Stimulated activated CD8-positive, alpha-beta memory T cell treated with anti-CD3 and anti-CD28 coated beads, Interleukin-7, amount 100 ng/mL, for 1 hour (primary cell): ENCODE measurements around the gene LENEP.
A peak's percentile ranks its signal among the peaks of the same experiment; 100 is the strongest.

Experiments
- DNase-seq, 2 donors: peaks; one replicate each; pipeline ENCODE4 v3.0.0-alpha.2; 2020; ENCODE audit warnings: low read depth in 2 of 2

LENEP gene

GRCh38 chr1:155010211-155010918 lies 17.0 kb downstream of the LENEP start:
- no peak for DNase-seq

GRCh38 chr1:155011004-155011416 lies 17.6 kb downstream of the LENEP start:
- no peak for DNase-seq

GRCh38 chr1:155011437-155012025 lies 18.1 kb downstream of the LENEP start:
- DNase-seq, result no peak

- DNase-seq, result no peak
Observed at GRCh38 chr1:155012026-155012546, 18.7 kb downstream of the LENEP start.

GRCh38 chr1:155012776-155013602 lies 19.6 kb downstream of the LENEP start:
- DNase-seq, result no peak

GRCh38 chr1:155013632-155014031 lies 20.2 kb downstream of the LENEP start:
- DNase-seq, result no peak

DNA sequence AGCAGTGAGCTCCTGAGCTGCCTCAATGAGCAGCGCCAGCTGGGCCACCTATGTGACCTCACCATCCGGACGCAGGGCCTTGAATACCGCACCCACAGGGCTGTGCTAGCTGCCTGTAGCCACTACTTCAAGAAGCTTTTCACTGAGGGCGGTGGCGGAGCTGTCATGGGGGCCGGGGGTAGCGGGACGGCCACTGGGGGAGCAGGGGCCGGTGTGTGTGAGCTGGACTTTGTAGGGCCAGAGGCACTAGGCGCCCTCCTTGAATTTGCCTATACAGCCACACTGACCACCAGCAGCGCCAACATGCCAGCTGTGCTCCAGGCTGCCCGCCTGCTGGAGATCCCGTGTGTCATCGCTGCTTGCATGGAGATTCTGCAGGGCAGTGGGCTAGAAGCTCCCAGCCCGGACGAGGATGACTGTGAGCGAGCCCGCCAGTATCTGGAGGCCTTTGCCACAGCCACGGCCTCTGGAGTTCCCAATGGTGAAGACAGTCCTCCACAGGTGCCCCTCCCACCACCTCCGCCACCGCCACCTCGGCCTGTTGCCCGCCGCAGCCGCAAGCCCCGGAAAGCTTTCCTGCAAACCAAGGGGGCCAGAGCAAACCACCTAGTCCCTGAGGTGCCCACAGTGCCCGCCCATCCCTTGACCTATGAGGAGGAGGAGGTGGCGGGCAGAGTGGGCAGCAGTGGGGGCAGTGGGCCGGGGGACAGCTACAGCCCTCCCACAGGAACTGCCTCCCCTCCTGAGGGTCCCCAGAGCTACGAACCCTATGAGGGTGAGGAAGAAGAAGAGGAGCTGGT lies 21.5 kb downstream of the LENEP start:
- no peak for DNase-seq

GRCh38 chr1:155015527-155016230 lies 22.3 kb downstream of the LENEP start:
- no peak for DNase-seq

DNA sequence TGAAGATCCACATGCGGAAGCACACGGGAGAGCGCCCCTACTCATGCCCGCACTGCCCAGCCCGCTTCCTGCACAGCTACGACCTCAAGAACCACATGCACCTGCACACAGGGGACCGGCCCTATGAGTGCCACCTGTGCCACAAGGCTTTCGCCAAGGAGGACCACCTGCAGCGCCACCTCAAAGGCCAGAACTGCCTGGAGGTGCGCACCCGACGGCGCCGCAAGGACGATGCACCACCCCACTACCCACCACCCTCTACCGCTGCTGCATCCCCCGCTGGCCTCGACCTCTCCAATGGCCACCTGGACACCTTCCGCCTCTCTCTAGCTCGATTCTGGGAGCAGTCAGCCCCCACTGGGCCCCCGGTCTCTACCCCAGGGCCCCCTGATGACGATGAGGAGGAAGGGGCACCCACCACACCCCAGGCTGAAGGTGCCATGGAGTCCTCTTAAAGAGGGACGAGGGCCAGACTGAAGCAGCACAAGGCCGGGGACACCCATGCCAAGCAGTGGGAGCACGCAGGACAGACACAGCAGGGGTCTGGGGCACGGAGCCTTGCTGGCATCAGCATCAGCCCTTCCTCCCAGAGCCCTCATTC lies 22.9 kb downstream of the LENEP start:
- DNase-seq, result no peak

DNA sequence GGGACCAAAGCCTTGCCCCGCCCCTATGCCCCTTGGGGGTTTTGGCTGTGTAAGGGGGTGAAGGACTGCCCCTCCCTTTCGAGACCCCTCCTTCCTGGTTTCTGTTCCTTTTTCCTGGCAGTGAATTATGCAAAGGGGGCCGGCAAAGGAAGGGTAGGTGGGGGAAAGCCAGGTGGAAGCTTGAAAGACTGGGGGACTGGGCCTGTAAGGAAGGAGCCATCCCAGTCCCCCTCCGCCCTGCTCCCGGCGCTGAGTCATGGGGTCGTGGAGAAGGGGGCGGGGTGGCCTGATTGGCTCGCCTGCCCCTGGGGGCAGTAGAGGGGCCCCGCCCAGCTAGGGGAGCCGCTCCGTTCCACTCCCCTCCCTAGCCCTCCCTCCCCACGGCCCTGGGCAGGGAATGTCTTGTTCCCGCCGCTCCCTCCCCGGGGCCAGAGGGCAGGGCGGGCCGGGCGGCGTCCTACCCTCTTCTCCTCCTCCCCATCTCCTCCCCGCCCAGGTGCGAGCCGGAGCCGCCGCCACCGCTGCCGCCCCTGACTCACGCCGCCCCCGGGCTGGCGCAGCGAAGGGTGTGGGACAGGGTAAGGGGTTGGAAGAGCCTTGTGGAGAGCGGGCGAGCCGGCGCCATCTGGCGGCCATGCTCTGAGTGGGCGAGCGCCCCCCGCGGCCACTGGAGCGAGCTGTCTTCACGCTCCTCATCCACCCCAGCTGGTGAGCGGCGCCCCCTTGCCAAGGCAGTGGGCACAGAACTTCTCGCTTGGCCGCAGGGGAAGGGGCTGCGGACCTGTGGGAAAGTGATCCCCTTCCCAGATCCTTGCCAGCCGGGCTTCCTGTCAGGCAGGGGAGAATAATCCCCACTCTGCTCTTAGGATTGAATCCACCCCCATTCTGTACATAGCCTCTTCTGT lies 23.9 kb downstream of the LENEP start:
- peak; percentile 72 to 77 for DNase-seq

GRCh38 chr1:155017946-155018316 lies 24.5 kb downstream of the LENEP start:
- no peak for DNase-seq

DNA sequence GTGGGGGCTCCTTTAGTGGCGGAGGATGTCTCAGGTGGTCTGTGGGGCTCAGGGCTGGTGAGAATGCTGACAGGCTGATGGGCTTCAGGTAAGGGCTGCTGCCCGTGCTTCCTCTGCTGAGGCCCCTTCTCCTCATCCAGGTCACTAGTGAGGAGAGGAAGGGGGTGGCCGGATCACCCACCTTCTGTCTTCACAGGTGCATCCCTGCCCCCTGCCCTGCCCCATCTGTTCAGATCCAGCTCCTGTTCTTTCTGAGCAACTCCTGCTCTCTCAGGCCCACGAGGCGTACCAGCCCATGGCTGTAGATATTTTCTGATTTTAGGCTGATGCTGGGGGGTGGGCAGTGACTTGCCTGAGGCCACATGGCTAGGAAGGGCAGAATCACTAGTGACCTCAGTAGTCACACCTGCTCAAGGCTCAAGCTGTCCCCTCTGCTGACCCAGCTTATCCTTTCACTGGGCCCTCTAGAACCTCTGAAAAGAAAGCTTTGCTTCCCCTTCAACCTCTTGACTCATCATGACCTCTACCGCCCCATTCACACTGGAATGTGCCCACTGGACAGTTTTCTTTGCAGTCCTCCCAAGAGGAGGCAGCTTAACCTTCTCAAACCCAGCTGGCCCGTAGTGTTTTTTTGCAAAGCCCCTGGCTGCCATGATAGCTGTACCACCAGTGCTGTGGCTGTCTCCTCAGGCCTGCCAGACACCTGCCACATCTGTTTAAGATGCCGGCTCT lies 25.4 kb downstream of the LENEP start:
- no peak for DNase-seq

- DNase-seq, result no peak
Observed at GRCh38 chr1:155019377-155020245, 26.2 kb downstream of the LENEP start.

DNA sequence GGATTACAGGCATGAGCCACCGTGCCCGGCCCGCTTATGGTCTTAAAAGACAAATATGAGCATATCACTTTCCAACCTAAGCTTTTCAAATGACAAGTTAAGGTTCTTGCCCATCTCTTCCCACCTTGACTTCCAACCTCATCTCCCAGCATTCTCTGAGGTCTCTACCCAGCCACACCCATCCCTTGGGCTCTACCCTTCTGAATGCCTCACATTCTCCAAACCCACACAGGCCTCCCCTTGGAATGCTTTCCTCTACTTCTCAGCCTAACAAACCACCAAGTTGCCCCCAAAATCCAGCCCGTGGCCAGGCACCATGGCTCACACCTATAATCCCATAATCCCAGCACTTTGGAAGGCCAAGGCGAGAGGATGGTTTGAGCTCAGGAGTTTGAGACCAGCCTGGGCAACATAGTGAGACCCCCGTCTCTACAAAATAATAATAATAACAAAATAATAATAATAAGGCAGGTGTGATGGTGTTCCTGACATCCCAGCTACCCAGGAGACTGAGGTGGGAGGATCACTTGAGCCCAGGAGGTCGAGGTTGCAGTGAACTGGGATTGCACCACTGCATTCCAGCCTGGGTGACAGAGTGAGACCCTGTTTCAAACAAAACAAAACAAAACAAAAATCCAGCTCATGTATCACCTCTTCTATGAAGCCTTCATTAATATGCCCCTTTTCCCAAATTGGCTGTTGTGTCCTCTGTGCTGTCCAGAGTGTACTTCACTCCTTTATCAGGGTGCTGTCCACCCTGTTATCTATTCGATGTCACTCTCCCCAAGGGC lies 28.9 kb downstream of the LENEP start:
- DNase-seq, result no peak

- no peak for DNase-seq
Observed at GRCh38 chr1:155022927-155023236, 29.5 kb downstream of the LENEP start.

GRCh38 chr1:155023627-155024026 lies 30.2 kb downstream of the LENEP start:
- DNase-seq, result no peak

GRCh38 chr1:155024315-155024714 lies 30.9 kb downstream of the LENEP start:
- DNase-seq, result no peak
